Embryonic facial prominence (tissue), 1 donor: Measurements from ENCODE around the gene FOXP1.

ENCODE experiments used
- DNase-seq: peaks from one replicate; pipeline ENCODE4 v3.0.0-alpha.2; 2016; ENCODE audit errors: extremely low spot score

FOXP1 gene

DNA sequence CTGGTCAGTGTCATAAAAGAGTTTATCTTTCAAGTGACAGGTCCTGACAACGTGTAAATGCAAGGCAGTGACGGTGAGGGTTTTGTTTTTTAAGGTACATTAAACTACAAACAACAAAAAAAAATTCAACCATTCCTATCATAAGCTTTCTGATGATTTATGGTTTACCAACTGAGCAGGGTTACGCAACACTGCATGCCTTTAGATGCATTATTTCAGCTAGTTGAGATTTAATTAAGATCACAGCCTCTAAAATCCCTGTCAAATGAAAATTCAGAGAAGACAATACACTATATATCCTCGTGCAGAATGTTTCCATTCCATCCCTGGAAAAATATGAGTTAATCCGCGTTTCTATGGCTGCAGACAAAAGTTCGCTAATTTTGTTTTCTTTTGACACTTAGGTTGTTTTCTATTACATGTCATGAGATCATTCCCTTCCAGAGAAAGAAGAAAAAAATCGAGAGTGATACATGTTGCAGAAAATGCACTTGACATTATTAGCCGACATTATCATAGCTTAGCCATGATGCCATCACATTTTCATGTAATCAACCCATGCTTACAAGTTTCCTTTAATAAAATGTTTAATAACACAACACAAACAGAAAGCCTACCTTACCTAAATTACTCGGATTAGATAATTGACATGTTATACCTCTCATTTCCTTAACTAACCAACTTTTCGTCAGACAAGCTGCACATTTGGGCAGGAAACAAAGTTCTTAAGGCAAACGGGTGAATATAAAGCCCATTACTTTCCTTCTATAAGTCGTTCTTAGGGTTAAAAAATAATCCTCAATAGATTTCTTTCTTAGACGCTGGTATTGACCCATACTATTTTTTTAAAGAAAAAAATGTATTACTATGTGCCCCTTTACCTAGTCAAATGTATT is 521.2 kb downstream of the FOXP1 start:
- no peak for DNase-seq

DNA sequence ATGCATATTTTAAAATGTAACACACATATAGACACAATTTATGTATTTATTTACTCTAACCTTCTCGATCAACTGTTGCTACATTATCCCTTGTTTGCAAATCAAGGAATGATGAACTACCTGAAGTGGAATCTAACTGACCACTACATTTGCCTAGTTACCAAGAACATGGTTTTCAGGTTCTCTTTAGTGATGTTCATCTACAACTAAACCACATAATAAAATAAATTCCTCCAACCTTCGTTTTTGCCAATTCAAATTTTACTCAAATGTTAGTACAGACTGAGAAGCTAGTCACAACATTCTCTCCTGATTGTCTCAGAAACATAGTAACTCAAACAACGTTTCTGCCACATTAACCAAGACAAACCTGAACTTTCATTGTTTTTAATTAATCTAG is 521.9 kb downstream of the FOXP1 start:
- DNase-seq: no peak

DNA sequence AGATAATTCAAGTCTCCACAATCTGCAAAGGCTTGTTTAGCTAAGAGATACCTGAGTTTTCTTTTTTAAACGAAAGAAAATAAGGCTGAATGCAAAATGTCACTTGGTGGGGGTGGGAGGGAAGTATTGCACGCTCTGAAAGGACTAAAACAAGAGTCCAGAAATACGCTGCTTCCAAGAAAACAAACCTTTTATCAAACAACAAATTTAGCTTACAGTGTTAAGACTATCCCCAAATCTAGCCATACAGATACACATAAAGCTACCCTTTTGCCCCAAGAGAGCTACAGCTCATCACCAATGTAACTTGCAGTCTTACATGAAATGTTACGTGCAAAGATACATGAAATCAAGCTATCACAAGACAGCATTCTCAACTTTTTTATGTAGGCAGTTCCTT is 522.5 kb downstream of the FOXP1 start:
- no peak for DNase-seq

DNA sequence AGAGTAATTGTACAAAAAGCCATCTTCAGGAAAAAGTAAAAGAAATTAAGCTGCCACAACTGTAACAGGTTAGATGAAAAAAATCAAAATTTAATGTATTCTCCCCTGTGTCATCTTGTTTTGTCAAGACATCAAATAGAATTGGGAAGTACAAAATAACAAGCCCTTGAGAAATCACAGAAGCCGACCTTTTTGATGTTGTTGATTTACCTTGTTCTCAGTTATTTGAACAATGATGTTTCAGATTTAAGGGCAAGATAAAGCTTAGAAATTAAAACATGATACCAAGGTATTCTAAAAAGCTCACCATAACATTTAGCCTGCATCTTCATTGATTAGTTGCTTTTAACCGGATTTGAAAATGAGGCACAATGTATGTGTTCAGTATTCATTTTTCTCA is 523.0 kb downstream of the FOXP1 start:
- no peak for DNase-seq

DNA sequence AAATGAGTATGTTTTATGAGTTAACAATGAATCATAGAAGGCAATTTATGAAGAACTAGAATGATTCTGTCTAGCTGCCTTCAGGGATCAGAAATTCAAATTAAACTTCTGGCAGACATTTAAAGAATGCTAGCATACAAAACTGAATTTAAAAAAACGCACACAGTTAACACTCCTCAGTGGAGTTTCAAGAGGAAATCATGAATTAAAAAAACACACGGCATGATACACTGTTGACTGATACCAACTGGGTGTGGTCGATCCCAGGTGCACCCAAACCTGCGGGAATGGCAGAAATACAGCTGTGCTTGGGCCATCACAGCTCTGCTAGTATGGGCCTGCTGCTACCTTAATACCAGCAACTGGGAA is 526.0 kb downstream of the FOXP1 start:
- no peak for DNase-seq

DNA sequence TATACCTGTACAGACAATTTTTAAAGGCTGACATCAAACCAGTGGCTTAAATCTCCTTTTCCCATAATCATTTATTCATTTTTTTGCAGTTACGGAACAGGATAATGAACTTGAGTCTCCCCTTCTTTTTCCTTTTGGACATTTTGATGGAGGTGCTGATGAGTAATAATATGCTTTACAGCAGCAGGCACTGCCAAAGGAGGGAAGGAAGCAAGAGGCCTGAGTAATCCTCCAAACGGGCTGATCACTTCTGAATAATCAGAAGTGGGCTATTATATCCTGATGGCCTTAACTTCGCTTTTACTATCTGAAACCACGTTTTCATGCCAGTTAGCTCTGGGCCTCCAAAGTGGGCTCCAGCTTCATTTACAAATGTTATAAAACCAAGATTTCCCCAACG is 527.2 kb downstream of the FOXP1 start:
- no peak for DNase-seq

DNA sequence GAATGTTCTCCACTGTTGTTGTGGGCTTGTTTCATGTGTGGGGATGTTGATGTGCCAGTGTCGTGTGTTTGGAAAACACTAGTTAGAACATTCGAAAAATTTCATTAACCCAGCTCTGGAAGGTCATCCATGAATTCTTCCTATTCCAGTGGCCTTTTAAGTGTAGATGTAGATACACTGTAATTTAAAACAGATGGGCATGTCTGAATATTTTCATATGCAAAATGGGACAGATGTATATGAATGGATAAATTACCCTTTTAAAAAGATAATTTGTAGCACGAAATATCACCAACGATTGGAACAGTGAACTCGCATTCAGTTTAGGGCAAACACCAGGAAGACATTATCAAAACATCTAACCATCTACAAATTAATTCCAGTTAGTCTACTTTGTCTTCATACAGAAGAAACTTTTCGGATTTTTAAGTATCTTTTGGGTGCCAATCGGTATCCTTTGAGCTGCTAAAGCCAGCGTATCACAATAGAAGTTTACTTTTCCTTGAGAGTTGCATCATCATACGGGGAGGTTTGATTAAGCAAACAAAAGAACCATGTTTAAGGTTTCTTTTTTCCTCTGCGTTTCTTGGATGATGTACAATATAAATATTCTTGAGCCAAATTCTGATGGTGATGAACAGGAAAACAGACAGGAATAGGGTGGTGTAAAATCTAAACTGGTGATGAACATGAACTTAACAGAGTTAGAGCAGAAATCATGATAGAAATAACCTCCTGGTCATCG is 528.1 kb downstream of the FOXP1 start:
- no peak for DNase-seq

DNA sequence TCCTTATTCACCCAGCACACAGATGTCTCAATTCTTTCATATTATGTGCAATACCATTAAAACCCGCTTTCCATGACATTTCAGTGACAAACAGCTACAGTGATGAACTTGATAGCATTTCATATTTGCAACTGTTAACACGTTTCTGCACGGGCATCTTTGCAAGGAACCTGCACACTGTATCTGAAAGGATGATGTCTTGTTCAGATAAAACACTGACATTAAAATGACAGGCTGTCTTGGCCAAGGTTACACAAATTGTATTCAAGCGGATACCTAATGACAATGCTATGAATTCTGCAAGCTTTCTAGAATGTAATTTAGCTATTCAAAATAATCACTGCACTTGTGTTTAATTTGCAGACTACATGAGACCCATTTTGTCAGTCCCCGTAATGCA is 529.2 kb downstream of the FOXP1 start:
- DNase-seq: no peak

DNA sequence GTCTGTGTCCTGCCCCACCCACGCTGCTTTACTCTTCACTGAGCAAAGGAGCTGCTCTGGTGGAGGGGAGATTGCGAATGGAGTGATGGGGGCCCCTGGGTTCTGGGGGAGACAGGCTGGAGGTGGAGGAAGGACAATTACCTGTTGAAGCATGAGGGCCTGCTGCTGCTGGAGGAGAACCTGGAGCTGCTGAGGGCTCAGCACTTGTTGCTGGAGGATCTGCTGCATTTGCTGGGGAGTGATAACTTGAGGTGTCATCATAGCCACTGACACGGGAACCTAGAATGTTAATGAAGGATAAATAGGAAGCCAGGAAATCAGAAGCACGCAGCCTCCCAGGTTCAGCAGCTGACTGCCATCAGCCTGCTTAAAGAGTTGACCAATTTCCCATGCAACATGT is 530.0 kb downstream of the FOXP1 start:
- no peak for DNase-seq

DNA sequence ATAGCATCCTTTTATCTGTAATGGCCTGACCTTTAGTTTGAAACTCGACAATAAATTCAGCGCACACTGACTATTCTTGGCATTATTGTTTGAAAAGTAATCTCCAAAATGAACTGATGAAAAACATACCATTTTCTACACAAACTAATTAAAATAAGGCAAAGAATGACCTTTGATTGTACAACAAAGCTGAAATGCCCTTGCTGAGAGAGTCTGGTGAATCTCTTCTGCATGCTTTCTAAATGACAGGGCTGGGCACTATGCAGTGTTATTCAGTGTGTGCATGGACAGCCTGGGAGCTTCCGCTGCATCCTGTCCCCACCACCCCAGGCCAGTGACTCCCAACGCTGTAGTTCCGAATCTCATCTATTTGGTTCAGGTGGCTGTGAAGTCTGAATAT is 530.8 kb downstream of the FOXP1 start:
- DNase-seq: no peak

DNA sequence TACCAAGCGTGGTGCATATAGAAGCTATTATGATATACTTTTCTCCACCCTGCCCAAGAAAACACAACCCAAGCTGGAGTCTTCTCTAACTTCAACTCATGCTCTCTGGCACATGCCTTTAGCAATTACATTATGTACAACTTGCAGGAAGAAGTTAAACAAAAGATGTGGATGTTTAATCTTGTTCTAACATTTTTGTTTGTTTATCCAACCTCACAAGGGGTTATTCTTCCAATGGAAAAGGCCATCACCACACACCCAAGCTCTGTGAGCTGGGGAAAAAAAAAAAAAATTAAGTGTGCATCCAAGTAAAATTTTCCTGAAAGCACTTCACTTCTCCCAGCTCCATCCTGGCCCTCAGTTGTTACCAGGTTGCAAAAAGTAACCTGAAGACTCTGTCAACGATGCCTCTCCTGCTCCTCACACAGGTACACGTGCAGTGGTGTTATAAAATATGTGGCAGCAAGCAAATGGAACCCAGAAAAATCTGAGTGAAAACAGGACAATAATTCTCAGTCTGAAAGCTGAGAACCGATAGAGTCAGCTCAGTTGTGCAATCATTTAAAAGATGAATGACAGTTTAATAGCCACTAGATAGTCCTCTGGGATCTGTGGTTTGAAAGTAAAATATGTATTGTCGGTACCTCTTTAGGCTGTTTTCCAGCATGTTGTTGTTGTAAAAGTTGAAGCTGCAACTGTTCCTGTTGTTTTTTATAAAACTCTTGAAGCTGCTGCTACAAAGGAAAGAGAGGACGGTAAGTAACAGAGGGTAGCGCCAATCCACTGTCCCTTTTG is 531.4 kb downstream of the FOXP1 start:
- DNase-seq: no peak

DNA sequence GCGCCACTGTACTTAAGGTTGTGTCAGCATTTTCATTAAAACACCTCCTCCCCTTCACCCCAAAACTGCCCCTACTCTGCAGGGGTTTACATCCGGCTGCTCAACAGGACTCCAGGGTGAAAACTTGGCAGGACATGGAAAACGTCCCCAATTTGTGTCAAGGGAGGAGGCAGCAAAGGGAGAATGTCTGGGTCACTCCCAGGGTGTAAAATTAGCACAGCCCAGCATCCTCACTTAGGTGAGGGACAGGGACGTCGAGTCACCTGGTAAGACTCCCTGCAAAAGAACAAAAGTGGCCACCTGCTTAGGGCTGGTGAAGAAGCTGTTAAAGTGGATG is 532.3 kb downstream of the FOXP1 start:
- DNase-seq: no peak

DNA sequence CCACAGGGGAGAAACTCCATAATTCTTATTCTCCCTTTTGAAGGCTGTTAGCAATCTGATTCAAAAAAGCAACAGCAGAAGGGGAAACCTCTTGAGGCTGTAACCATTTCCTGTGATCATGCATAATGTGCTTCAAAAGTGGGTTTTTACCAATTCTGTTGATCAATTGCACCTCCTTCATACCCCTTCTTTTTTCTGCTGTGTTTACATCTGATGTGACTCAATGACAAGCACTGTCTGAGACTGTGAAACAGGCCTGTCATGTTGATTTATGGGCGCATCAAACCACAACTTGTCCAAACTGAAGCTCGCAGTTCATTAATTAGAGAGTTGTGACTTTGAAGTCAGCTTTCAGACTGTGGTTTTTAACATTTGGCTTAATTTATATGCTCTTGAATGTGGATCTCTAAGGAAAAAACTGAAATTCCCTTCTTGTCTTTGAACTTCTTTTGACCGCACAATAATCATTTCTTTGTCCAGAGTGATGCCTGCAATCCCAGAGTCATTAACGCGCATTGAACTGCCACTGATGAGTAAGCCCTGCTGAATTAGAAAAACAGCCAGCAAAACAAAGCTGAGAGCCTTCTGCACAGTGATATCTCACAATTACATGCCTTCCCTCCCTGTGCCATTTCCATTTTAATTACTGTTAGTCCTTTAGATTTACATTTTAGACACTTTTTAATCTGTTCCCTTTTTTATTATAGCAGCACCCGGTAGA is 532.8 kb downstream of the FOXP1 start:
- DNase-seq: no peak

DNA sequence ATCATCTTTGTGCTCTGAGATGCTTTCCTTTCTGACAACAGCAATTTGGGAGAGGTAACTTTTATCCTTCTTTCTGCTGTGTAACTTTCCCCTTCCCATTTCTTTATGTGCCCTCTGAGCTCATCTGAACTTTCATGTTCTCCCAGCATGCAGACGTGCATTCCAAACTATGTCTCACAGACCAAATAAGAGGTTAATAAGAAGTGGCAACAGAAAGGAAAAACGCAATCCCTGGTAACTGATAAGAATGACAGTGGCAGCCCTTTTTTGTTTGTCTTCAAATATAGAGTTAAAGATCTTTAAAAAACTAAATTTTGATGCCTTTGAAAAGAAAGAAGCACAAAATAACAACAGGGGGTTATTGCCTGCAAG is 533.4 kb downstream of the FOXP1 start:
- no peak for DNase-seq

DNA sequence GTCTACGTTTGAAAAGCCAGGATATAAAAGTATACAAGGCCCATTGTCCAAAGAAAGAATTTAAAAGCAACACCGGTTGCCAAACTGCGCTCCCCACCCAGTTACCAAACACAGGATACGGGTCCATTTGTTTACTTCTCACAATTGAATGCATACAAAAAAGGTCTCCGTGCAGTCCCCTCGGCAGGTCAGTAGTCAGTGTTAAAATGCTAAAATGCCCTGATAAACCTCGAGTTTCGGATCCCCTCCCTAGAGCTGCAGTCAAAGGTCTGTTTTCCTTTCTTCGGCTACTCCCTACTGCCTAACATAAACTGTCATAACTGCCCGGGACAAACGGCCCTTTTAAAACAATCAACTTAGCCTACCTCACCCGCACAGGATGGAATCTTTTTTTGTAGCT is 534.6 kb downstream of the FOXP1 start:
- no peak for DNase-seq

DNA sequence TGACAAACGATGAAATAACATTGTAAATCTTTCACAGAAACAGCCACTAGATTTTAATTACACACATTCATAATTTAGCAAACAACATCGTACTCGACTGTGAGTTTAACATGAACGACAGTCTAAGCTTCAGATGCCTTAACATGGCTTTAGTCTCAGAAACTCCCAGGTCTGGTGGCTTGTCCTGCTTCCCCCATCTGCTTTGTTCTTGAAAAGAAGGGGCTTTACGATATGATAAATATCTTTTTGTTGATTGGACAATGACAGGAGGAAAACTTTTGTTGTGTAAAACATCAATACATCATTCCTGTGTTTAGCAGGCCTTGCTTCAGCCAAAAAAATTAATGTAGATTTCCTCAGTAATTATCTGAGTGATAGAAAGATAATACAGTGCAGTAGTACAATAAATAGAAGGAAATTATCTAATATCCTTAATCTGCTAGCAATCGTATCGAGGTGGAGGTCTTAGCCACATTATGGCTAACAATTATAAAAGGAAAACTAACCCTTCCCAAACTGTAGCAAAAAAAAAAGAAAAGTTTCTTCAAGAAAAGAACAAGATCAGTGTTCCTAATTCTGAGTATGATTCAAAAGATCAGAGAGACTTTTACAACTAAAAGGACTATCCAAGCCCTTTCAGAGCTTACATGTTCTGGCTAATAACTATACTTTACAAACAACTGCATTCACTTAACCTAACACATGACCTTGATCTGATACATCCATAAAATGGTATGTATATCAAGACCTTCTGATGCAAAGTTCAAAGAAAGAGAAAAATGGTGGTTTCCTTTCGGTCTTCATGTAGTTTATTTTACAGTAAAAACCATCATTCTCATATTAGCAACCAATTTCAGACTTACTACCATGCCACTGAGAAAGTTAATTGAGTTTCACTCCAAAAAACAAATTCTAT is 535.7 kb downstream of the FOXP1 start:
- no peak for DNase-seq

DNA sequence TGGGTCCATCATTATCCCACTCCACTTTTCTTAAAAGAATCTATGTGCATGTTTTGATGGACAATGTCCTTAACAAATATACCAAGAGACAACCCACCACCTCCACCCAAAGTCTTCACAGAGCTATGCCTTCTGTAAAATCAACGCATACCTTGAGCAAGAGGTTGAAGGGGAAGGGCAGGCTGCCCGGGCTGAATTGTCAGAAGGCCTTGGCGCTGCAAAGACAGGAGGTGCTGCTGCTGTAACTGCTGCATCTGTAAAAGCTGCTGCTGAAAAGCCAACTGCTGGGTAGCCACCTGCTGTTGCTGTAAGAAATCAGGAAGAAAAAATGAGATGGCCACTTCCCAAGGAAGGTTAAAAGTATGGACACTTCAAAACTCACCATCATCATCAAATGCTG is 536.7 kb downstream of the FOXP1 start:
- DNase-seq: no peak

DNA sequence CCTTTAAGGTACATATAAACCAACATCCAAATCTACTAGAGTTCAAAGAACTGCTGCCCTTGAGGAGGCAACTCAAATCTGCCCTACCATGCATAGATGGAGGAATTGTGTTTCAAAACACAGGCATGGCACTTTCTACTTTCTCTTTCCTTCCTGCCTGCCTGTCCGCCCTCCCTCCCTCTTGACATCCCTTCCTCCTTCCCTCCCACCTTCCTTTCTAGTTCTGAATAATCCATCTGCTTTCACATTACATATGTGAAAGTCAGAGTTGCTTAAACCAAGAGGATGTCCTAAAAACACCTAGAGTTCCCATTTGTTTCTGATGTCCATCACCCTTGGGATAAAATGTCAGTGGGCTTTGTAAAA is 537.6 kb downstream of the FOXP1 start:
- no peak for DNase-seq

DNA sequence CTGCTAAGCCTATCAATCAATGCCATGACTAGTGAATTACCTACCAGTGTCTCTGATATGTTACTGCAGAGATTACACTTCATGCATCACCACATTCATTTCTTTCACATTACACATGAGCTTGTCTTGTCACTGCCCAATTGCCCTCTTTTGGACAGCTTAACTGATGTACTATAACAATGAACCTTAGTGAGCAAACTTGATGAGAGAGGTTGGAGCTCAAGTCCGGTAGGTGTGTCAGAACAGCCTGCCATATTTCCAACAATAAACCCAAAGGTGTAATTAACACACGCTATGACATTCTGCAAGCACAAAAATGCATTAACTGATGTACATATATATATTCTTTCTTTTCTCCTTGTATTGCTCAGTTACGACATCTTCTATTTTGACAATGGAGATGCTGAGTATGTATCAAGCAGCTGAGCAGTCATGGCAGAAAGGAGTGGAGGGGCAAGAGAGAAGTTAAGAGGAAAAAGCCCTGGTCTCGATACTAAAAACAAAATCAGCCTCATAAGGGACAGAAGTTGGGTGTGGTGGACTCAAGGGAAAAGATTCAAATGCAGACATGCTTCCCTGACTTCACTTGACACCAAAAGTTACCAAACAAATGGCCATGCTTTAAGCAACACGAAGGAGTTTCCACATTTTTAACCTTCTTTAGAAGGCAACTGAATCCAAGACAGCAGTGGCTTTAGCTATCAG is 538.2 kb downstream of the FOXP1 start:
- DNase-seq: no peak

DNA sequence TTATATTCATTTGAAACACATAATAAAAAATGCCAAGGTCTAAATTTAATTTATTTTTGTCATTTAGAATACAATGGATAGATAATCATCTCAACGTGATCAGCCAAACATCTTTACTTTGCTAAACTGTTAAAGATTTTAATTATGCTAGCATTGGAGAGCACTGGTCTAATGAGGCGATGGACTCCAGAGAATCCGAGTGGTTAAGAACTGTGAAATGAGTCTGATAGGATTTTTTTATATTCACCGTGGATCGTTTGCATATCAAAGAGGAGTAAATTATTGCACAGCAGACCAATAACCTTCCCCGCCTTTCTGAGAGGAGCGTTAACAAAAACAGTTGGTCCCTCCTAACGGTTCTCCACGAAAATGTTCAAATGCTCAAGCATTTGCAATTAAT is 540.8 kb downstream of the FOXP1 start:
- DNase-seq: no peak
